GM12875 (cell line): ENCODE data around the gene CALHM2.

Experiments used
- H3K4me3 ChIP-seq: one replicate; pipeline ENCODE4 v1.5.1; 2011; ENCODE audit warnings: low read depth, low read length, control low read depth
- CTCF ChIP-seq: IDR thresholded peaks from 2 replicates; pipeline ENCODE4 v1.5.1; 2011; ENCODE audit warnings: low read depth, mild to moderate bottlenecking, control low read depth, inconsistent platforms, low read length, moderate library complexity, borderline replicate concordance; ENCODE audit not compliant: insufficient read depth

Gene CALHM2

GRCh38 chr10:103450201-103450695 lies 1.9 kb downstream of the CALHM2 start:
- no peak for TF ChIP-seq CTCF
- no peak overlapping the region for H3K4me3 ChIP-seq

- no peak for TF ChIP-seq CTCF
- no peak overlapping the region for H3K4me3 ChIP-seq
Observed at GRCh38 chr10:103449208-103450144, 2.7 kb downstream of the CALHM2 start.

- no peak for TF ChIP-seq CTCF
- no peak overlapping the region for H3K4me3 ChIP-seq
Observed at GRCh38 chr10:103448746-103449145, 3.4 kb downstream of the CALHM2 start.

- H3K4me3 ChIP-seq = no peak overlapping the region
- TF ChIP-seq CTCF = no peak
Observed at GRCh38 chr10:103447187-103447586, 5.0 kb downstream of the CALHM2 start.

GRCh38 chr10:103445767-103446567 lies 6.2 kb downstream of the CALHM2 start:
- no peak overlapping the region for H3K4me3 ChIP-seq
- no peak for TF ChIP-seq CTCF

GRCh38 chr10:103445366-103445765 lies 6.8 kb downstream of the CALHM2 start:
- no peak for TF ChIP-seq CTCF
- H3K4me3 ChIP-seq = no peak overlapping the region

GRCh38 chr10:103444478-103444877 lies 7.7 kb downstream of the CALHM2 start:
- TF ChIP-seq CTCF = no peak
- no peak overlapping the region for H3K4me3 ChIP-seq
